IMR-90 (cell line): ENCODE measurements around the gene ERH. TPM values are rescaled to one million over a fixed set of nuclear protein-coding genes. Genes with fewer than 3 reads are reported as not detected.

Experiments
- ATAC-seq: fragments of 200-7000 bp; cut with Tn5 transposase; 2 replicates; pipeline ENCODE4 v1.9.1; 2020; ENCODE audit warnings: low read depth, mild to moderate bottlenecking, moderate library complexity
- BruUV-seq: library from RNA; stranded (reverse); fragments of 400-500 nt; replicated peaks from 2 replicates; lab custom pipeline; 2021; lab: Mats Ljungman, UMichigan
- CTCF ChIA-PET: fragments of 300-600 bp; formaldehyde crosslinking; extraction: SDS; loops from one replicate; lab custom pipeline; 2021; ENCODE audit warnings: antibody characterized with exemption; lab: Yijun Ruan, JAX
- POLR2A ChIA-PET: fragments of 300-600 bp; sonication (Branson Sonifier 250); formaldehyde crosslinking; loops from one replicate; lab custom pipeline; 2022; ENCODE audit warnings: antibody characterized with exemption; ENCODE audit not compliant: unreplicated experiment; lab: Charles Lee
- DNase-seq: peaks from one replicate; pipeline ENCODE4 v3.0.0; 2013
- H2AFZ ChIP-seq: replicated peaks from 2 replicates; pipeline ENCODE3; 2013; ENCODE audit warnings: low read length, mild to moderate bottlenecking; ENCODE audit not compliant: poor library complexity
- H2AK5ac ChIP-seq: 2 replicates; pipeline ENCODE4 v1.6.1; 2013; ENCODE audit warnings: low read depth, low read length, inconsistent platforms
- H2AK9ac ChIP-seq: replicated peaks from 2 replicates; pipeline ENCODE3; 2013; ENCODE audit warnings: mild to moderate bottlenecking, low read depth, low read length, moderate library complexity; ENCODE audit not compliant: poor library complexity
- H2BK120ac ChIP-seq: 2 replicates; pipeline ENCODE4 v1.6.1; 2013; ENCODE audit warnings: low read depth, low read length, inconsistent platforms
- H2BK15ac ChIP-seq: 3 replicates; pipeline ENCODE4 v1.6.1; 2013; ENCODE audit warnings: low read depth, low read length, inconsistent platforms
- H2BK20ac ChIP-seq: 2 replicates; pipeline ENCODE4 v1.6.1; 2013; ENCODE audit warnings: low read depth, mild to moderate bottlenecking, inconsistent platforms, low read length, moderate library complexity
- H2BK5ac ChIP-seq: 2 replicates; pipeline ENCODE4 v1.6.1; 2013; ENCODE audit warnings: mild to moderate bottlenecking, low read depth, low read length, inconsistent platforms; ENCODE audit not compliant: poor library complexity, severe bottlenecking
- H3K14ac ChIP-seq: replicated peaks from 2 replicates; pipeline ENCODE4 v1.6.1; 2013; ENCODE audit warnings: low read depth, low read length, inconsistent platforms
- H3K18ac ChIP-seq: 2 replicates; pipeline ENCODE4 v1.6.1; 2013; ENCODE audit warnings: low read depth, low read length, control low read depth
- H3K23ac ChIP-seq: 2 replicates; pipeline ENCODE4 v1.6.1; 2013; ENCODE audit warnings: low read depth, low read length, inconsistent platforms
- H3K27ac ChIP-seq: 2 replicates; pipeline ENCODE4 v1.5.1; 2013; ENCODE audit warnings: mild to moderate bottlenecking, control low read depth, low read length; ENCODE audit not compliant: insufficient read depth
- H3K27me3 ChIP-seq: 2 replicates; pipeline ENCODE4 v1.6.1; 2013; ENCODE audit warnings: low read length; ENCODE audit not compliant: control insufficient read depth, insufficient read depth
- H3K36me3 ChIP-seq: 2 replicates; pipeline ENCODE4 v1.6.1; 2013; ENCODE audit warnings: low read length, mixed read lengths; ENCODE audit not compliant: control insufficient read depth, insufficient read depth
- H3K4ac ChIP-seq: 2 replicates; pipeline ENCODE4 v1.6.1; 2013; ENCODE audit warnings: low read depth, low read length, inconsistent platforms
- H3K4me1 ChIP-seq: 2 replicates; pipeline ENCODE4 v1.6.1; 2013; ENCODE audit warnings: low read length, mixed read lengths; ENCODE audit not compliant: control insufficient read depth, insufficient read depth
- H3K4me2 ChIP-seq: 2 replicates; pipeline ENCODE4 v1.6.1; 2013; ENCODE audit warnings: low read depth, mild to moderate bottlenecking, control low read depth, low read length, moderate library complexity
- H3K4me3 ChIP-seq: 2 replicates; pipeline ENCODE4 v1.5.1; 2013; ENCODE audit warnings: low read depth, mild to moderate bottlenecking, control low read depth, low read length, moderate library complexity; ENCODE audit not compliant: insufficient read depth
- H3K56ac ChIP-seq: 2 replicates; pipeline ENCODE4 v1.6.1; 2013; ENCODE audit warnings: low read length, inconsistent platforms; ENCODE audit not compliant: insufficient read depth; ENCODE audit errors: extremely low read depth
- H3K79me1 ChIP-seq, 2 experiments: 2 replicates each; pipeline ENCODE4 v1.6.1; 2013; ENCODE audit warnings: low read length in 2 of 2, inconsistent platforms in 1 of 2, low read depth in 1 of 2
- H3K9ac ChIP-seq: 2 replicates; pipeline ENCODE4 v1.6.1; 2013; ENCODE audit warnings: low read depth, low read length, control low read depth
- H3K9me1 ChIP-seq: 2 replicates; pipeline ENCODE4 v1.6.1; 2013; ENCODE audit warnings: low read length, inconsistent platforms; ENCODE audit not compliant: insufficient read depth
- H3K9me3 ChIP-seq: 2 replicates; pipeline ENCODE4 v1.6.1; 2013; ENCODE audit warnings: low read length; ENCODE audit not compliant: control insufficient read depth, insufficient read depth
- H4K20me1 ChIP-seq: 2 replicates; pipeline ENCODE4 v1.6.1; 2013; ENCODE audit warnings: low read length, inconsistent platforms; ENCODE audit not compliant: insufficient read depth
- H4K5ac ChIP-seq: 2 replicates; pipeline ENCODE4 v1.6.1; 2013; ENCODE audit warnings: mild to moderate bottlenecking, low read depth, low read length, control low read depth
- H4K8ac ChIP-seq, 2 experiments: 2 replicates each; pipeline ENCODE4 v1.6.1; 2013; ENCODE audit warnings: low read depth in 2 of 2, low read length in 2 of 2, control low read depth in 1 of 2, inconsistent platforms in 1 of 2
- H4K91ac ChIP-seq: 2 replicates; pipeline ENCODE4 v1.6.1; 2013; ENCODE audit warnings: low read depth, low read length, inconsistent platforms; ENCODE audit not compliant: insufficient read depth
- BHLHE40 ChIP-seq: fragments of 150-350 bp; IDR thresholded peaks from 2 replicates; pipeline ENCODE4 v1.6.1; 2016; ENCODE audit warnings: mild to moderate bottlenecking, low read depth, low read length
- CEBPB ChIP-seq: IDR thresholded peaks from 2 replicates; pipeline ENCODE4 v1.6.1; 2012; ENCODE audit warnings: low read depth, low read length, improper control_type of control experiment
- CHD1 ChIP-seq: IDR thresholded peaks from 2 replicates; pipeline ENCODE4 v1.6.1; 2012; ENCODE audit warnings: low read depth, low read length, improper control_type of control experiment
- FOS ChIP-seq: fragments of 150-350 bp; IDR thresholded peaks from 2 replicates; pipeline ENCODE4 v1.6.1; 2016; ENCODE audit warnings: low read depth, low read length
- MAFK ChIP-seq: IDR thresholded peaks from 2 replicates; pipeline ENCODE4 v1.6.1; 2012; ENCODE audit warnings: low read depth, low read length, improper control_type of control experiment
- MAZ ChIP-seq: IDR thresholded peaks from 2 replicates; pipeline ENCODE4 v1.6.1; 2012; ENCODE audit warnings: low read depth, mild to moderate bottlenecking, low read length, improper control_type of control experiment, moderate library complexity, borderline replicate concordance
- MXI1 ChIP-seq: IDR thresholded peaks from 2 replicates; pipeline ENCODE4 v1.6.1; 2012; ENCODE audit warnings: low read depth, mild to moderate bottlenecking, low read length, moderate library complexity, borderline replicate concordance
- NFE2L2 ChIP-seq: fragments of 150-350 bp; IDR thresholded peaks from 2 replicates; pipeline ENCODE4 v1.6.1; 2016; ENCODE audit warnings: low read depth, mild to moderate bottlenecking, low read length
- POLR2A ChIP-seq: IDR thresholded peaks from 2 replicates; pipeline ENCODE4 v1.6.1; 2012; ENCODE audit warnings: mild to moderate bottlenecking, low read depth, low read length
- RAD21 ChIP-seq: IDR thresholded peaks from 2 replicates; pipeline ENCODE4 v1.6.1; 2012; ENCODE audit warnings: low read length, improper control_type of control experiment
- RCOR1 ChIP-seq: IDR thresholded peaks from 2 replicates; pipeline ENCODE4 v1.6.1; 2012; ENCODE audit warnings: mild to moderate bottlenecking, low read length, improper control_type of control experiment; ENCODE audit not compliant: insufficient replicate concordance
- RFX5 ChIP-seq: IDR thresholded peaks from 2 replicates; pipeline ENCODE4 v1.8.0; 2012; ENCODE audit warnings: low read depth, mild to moderate bottlenecking, low read length, moderate library complexity
- SMC3 ChIP-seq: fragments of 150-350 bp; IDR thresholded peaks from 2 replicates; pipeline ENCODE4 v1.6.1; 2016; ENCODE audit warnings: low read depth, mild to moderate bottlenecking, antibody characterized with exemption, low read length, moderate library complexity
- WGBS, 2 experiments: methylation state at CpG; one replicate each; pipeline versions ENCODE4 v1.1.5 to v1.1.7; 2013; ENCODE audit warnings: missing lambda C conversion rate in 2 of 2; ENCODE audit not compliant: insufficient read length in 1 of 2; ENCODE audit errors: extremely low coverage in 2 of 2; 5-methylcytosine and 5-hydroxymethylcytosine counted together
- dilution Hi-C: fragments of 300-500 bp; cut with HindIII; formaldehyde crosslinking; loops from one replicate; pipeline ENCODE4 v1.14.3; 2018; ENCODE audit warnings: low sequenced_read_pairs; ENCODE audit not compliant: unreplicated experiment
- in situ Hi-C: fragments of 300-500 bp; cut with MboI; formaldehyde crosslinking; loops from 3 replicates; pipeline ENCODE4 v1.14.3; 2019; ENCODE audit warnings: low sequenced_read_pairs, inconsistent platforms, mixed read lengths
- intact Hi-C: fragments of 100-400 bp; cut with micrococcal nuclease; formaldehyde crosslinking; loops from 2 replicates; pipeline ENCODE4 v1.10.0; 2022
- polyA plus RNA-seq, 3 experiments: library from polyadenylated mRNA; depleted of rRNA; stranded (reverse); fragments of >200 nt; gene quantifications; 2 replicates each; pipeline ENCODE4 v1.2.3, GENCODE V29; 2012; ENCODE audit warnings: low replicate concordance in 1 of 3
- total RNA-seq: library from RNA; depleted of rRNA; stranded (reverse); fragments of >200 nt; gene quantifications from 2 replicates; pipeline ENCODE4 v1.2.3, GENCODE V29; 2012
- TF ChIP-seq, protein P1 (sequence below): fragments of 150-350 bp; IDR thresholded peaks from 2 replicates; pipeline ENCODE4 v1.6.1; 2016; ENCODE audit warnings: low read depth, mild to moderate bottlenecking, low read length, moderate library complexity, borderline replicate concordance
- TF ChIP-seq, protein P2 (sequence below): conservative IDR thresholded peaks from 2 replicates; pipeline ENCODE4 v1.5.1; 2012; ENCODE audit warnings: mild to moderate bottlenecking, low read depth, low read length, improper control_type of control experiment
- TF ChIP-seq, protein P3 (sequence below): fragments of 150-350 bp; IDR thresholded peaks from 2 replicates; pipeline ENCODE4 v1.6.1; 2017; ENCODE audit warnings: mild to moderate bottlenecking, antibody characterized with exemption, low read length, low read depth

The ERH gene
- total and polyA plus RNA-seq, 2 of the 4 experiments (the other 2 are of a cell fraction), result 64.2 to 150 TPM

DNA sequence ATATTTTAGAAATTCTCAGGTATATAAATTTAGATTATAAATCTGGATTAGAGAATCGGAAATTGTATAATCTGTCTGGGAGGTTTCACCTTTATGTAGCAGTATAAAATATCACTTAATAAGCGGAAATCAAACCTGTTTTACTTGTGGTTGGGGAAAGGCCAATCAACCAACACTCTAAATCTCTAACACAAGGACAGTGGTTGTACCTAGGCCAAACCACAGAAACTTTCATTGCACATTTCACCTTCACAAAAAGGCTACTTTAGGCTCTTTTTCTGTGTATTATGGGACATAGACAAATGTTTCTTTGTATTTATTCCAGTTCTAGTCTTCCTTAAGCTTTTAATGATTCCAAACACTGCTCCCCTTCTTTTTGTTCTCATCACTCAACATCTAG lies 19.8 kb downstream of the ERH start:
- intact Hi-C loops, result no loop called here
- no peak overlapping the region for H4K91ac ChIP-seq
- BruUV-seq, result no TSS peak

More for the DNA sequence above, 19.8 kb downstream of the ERH start:
- TF ChIP-seq BHLHE40 (no peak), RAD21 (no peak), MAZ (no peak), SMC3 (no peak), MAFK (no peak), RCOR1 (no peak), FOS (no peak), CHD1 (no peak), RFX5 (no peak), NFE2L2 (no peak), MXI1 (no peak), CEBPB (no peak), POLR2A (no peak)
- TF ChIP-seq, protein P1, sequence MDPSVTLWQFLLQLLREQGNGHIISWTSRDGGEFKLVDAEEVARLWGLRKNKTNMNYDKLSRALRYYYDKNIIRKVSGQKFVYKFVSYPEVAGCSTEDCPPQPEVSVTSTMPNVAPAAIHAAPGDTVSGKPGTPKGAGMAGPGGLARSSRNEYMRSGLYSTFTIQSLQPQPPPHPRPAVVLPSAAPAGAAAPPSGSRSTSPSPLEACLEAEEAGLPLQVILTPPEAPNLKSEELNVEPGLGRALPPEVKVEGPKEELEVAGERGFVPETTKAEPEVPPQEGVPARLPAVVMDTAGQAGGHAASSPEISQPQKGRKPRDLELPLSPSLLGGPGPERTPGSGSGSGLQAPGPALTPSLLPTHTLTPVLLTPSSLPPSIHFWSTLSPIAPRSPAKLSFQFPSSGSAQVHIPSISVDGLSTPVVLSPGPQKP, result no peak
- TF ChIP-seq, protein P2, sequence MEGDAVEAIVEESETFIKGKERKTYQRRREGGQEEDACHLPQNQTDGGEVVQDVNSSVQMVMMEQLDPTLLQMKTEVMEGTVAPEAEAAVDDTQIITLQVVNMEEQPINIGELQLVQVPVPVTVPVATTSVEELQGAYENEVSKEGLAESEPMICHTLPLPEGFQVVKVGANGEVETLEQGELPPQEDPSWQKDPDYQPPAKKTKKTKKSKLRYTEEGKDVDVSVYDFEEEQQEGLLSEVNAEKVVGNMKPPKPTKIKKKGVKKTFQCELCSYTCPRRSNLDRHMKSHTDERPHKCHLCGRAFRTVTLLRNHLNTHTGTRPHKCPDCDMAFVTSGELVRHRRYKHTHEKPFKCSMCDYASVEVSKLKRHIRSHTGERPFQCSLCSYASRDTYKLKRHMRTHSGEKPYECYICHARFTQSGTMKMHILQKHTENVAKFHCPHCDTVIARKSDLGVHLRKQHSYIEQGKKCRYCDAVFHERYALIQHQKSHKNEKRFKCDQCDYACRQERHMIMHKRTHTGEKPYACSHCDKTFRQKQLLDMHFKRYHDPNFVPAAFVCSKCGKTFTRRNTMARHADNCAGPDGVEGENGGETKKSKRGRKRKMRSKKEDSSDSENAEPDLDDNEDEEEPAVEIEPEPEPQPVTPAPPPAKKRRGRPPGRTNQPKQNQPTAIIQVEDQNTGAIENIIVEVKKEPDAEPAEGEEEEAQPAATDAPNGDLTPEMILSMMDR, result no peak
- TF ChIP-seq, protein P3, sequence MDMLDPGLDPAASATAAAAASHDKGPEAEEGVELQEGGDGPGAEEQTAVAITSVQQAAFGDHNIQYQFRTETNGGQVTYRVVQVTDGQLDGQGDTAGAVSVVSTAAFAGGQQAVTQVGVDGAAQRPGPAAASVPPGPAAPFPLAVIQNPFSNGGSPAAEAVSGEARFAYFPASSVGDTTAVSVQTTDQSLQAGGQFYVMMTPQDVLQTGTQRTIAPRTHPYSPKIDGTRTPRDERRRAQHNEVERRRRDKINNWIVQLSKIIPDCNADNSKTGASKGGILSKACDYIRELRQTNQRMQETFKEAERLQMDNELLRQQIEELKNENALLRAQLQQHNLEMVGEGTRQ, result no peak
- Histone ChIP-seq H3K27me3 (no peaks in the 10 kb centered on the region), H3K36me3 (peaks cover 25% of the 10 kb centered on the region), H3K9me3 (no peaks in the 10 kb centered on the region), H3K23ac (no peak overlapping the region), H4K20me1 (peaks cover 22% of the 10 kb centered on the region; the same call in 1 of the 2 replicates), H3K9me1 (no peaks in the 10 kb centered on the region; the same call in 1 of the 2 replicates), H3K14ac (no peak overlapping the region), H3K18ac (no peak overlapping the region), H2BK20ac (no peak overlapping the region), H3K56ac (no peak overlapping the region), H3K4me2 (no peak overlapping the region), H4K8ac (no peak overlapping the region), H4K5ac (no peak overlapping the region), H2BK15ac (no peak overlapping the region), H3K4me3 (no peak overlapping the region), H2AK9ac (no peak overlapping the region), H3K9ac (no peak overlapping the region), H3K27ac (no peak overlapping the region), H2BK120ac (no peak overlapping the region), H2AFZ (no peak overlapping the region), H3K4me1 (no peaks in the 10 kb centered on the region), H2AK5ac (no peak overlapping the region), H3K4ac (no peak overlapping the region), H3K79me1 (peaks cover 19 to 24% of the 10 kb centered on the region in 2 experiments), H2BK5ac (no peak overlapping the region)
- dilution Hi-C loops (no loop called here), in situ Hi-C loops (no loop called here)
- POLR2A ChIA-PET, result no interaction called here
- no peak for DNase-seq
- CTCF ChIA-PET, result no interaction called here
- WGBS, 2 experiments, result no CpG with 5 or more reads among the region's 2 CpGs
- no peak for ATAC-seq
